Kidney epithelial cell (primary cell): Measurements from ENCODE around the gene FLCN. TPM values are rescaled to one million over a fixed set of nuclear protein-coding genes. Genes with fewer than 3 reads are reported as not detected.
A peak's percentile ranks its signal among the peaks of the same experiment; 100 is the strongest.
"Not testable (repeated sequence)": the region's sequence is repeated elsewhere in the genome, so short reads cannot be mapped to it uniquely, and the experiment has no call there.

ENCODE experiments used
- DNase-seq: peaks from one replicate; pipeline ENCODE4 v3.0.0-alpha.2; 2010; ENCODE audit warnings: low read depth
- H3K27me3 ChIP-seq: 2 replicates; pipeline ENCODE4 v1.6.0; 2011; ENCODE audit warnings: low read length; ENCODE audit not compliant: control insufficient read depth, insufficient read depth
- H3K36me3 ChIP-seq: 2 replicates; pipeline ENCODE4 v1.5.1; 2011; ENCODE audit warnings: low read length; ENCODE audit not compliant: control insufficient read depth, insufficient read depth
- H3K4me3 ChIP-seq: 2 replicates; pipeline ENCODE4 v1.5.1; 2011; ENCODE audit warnings: low read depth, mild to moderate bottlenecking, control low read depth, low read length
- total RNA-seq: library from RNA; depleted of rRNA; stranded (reverse); fragments of >200 nt; gene quantifications from 2 replicates; pipeline ENCODE4 v1.2.3, GENCODE V29; 2015
- TF ChIP-seq, protein P1 (sequence below): IDR thresholded peaks from 2 replicates; pipeline ENCODE4 v1.5.1; 2011; ENCODE audit warnings: mild to moderate bottlenecking, moderate library complexity, low read length, control low read depth, inconsistent platforms; ENCODE audit not compliant: insufficient read depth, poor library complexity, severe bottlenecking

Gene FLCN
- total RNA-seq, 1 donor from 2014 or later: 61.0 TPM

DNA sequence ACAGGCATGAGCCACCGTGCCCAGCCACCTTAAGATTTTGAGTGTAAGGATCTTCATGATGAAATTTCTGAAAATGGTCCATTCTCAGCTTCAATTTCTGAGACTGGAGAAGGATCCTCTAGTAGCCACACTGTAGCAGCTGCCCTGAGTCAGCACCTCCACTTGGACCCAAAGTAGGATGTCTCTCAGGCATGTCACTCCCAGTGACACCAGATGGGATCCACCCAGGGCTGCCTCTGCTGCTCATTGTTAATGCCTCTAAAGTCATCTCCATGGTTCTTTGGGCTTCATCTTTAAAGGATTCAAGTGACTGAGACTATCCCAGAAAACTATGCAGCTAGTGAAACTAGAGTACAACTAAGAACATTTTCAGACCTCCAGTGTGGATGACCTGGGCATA lies 38.7 kb downstream of the FLCN start:
- no peak for DNase-seq
- no peak overlapping the region for H3K4me3 ChIP-seq
- no peaks in the 10 kb centered on the region for H3K36me3 ChIP-seq
- no peaks in the 10 kb centered on the region for H3K27me3 ChIP-seq
- TF ChIP-seq, protein P1, sequence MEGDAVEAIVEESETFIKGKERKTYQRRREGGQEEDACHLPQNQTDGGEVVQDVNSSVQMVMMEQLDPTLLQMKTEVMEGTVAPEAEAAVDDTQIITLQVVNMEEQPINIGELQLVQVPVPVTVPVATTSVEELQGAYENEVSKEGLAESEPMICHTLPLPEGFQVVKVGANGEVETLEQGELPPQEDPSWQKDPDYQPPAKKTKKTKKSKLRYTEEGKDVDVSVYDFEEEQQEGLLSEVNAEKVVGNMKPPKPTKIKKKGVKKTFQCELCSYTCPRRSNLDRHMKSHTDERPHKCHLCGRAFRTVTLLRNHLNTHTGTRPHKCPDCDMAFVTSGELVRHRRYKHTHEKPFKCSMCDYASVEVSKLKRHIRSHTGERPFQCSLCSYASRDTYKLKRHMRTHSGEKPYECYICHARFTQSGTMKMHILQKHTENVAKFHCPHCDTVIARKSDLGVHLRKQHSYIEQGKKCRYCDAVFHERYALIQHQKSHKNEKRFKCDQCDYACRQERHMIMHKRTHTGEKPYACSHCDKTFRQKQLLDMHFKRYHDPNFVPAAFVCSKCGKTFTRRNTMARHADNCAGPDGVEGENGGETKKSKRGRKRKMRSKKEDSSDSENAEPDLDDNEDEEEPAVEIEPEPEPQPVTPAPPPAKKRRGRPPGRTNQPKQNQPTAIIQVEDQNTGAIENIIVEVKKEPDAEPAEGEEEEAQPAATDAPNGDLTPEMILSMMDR: no peak

DNA sequence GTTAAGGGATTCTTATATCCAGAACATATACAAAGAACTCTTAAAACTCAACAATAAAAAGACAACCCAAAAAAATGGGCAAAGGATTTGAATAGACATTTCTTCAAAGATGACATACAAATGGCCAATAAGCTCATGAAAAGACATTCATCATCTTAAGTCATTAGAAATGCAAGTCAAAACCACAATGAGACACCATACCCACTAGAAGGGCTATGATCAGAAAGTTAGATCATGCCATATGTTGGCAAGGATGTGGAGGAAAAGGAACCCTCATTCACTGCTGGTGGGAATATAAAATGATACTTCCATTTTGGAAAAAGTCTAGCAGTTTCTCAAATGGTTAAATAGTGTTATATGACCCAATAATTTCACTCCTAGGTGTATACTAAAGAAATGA lies 40.2 kb downstream of the FLCN start:
- H3K27me3 ChIP-seq: no peaks in the 10 kb centered on the region
- DNase-seq: no peak
- H3K36me3 ChIP-seq: no peaks in the 10 kb centered on the region
- no peak overlapping the region for H3K4me3 ChIP-seq
- TF ChIP-seq, protein P1: no peak

DNA sequence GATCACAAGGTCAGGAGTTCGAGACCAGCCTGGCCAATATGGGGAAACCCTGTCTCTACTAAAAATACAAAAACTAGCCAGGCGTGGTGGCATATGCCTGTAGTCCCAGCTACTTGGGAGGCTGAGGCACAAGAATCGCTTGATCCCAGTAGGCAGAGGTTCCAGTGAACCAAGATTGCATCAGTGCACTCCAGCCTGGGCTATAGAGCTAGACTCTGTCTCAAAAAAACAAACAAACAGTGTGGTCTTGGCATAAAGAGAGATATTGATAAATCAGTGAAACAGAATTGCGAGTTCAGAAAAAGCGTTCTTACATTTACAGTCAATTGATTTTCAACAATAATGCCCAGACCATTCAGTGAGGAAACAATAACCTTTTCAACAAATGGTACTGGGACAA lies 41.5 kb downstream of the FLCN start:
- DNase-seq, H3K4me3 ChIP-seq, H3K27me3 ChIP-seq, H3K36me3 ChIP-seq: not testable (repeated sequence)

DNA sequence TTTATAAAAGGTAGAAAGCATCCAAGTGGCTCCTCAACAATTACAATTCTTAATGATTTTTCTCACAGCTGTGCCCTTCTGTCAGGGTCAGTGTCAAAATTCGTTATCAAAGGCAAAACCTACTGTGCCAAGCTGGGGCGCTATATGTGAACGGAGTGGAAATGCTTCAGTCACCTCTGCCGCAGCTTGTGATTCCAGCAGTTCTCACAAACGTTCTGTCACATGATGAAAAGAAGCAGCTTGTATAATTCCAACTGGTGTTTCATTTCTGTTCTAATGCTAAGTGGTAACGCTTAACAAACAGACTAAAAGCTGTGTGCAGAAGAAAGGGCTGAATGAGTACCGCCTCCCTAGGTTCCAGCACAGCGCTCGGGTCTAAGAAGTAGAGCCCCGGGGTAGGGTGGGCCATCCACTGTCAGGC lies 45.0 kb downstream of the FLCN start:
- H3K36me3 ChIP-seq: no peaks in the 10 kb centered on the region
- DNase-seq: no peak
- TF ChIP-seq, protein P1: no peak
- H3K27me3 ChIP-seq: no peaks in the 10 kb centered on the region
- H3K4me3 ChIP-seq: no peak overlapping the region

DNA sequence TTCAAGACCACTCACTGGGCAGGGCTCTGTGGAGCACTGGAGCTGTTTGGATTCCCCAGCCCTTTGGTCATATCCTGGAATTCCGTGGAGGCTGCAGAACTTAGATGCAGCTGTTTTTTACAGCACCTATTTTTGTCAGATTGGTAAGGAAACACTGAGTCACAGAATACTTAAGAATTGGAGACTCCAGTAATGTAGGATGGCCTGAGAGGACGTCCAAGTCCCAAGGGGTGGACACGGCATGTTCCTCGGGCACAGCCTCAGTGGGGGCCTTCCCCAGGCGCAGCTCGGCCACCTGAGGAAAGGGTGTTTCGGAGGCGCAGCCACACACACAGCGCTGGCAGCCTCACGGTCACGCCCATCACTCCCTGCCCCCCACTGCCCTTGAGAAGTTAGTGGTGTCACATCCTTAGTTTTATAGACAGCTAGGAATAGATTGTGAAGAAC lies 45.6 kb downstream of the FLCN start:
- TF ChIP-seq, protein P1: no peak
- Histone ChIP-seq H3K36me3 (no peaks in the 10 kb centered on the region), H3K4me3 (no peak overlapping the region), H3K27me3 (no peaks in the 10 kb centered on the region)
- DNase-seq: peak; percentile 48

DNA sequence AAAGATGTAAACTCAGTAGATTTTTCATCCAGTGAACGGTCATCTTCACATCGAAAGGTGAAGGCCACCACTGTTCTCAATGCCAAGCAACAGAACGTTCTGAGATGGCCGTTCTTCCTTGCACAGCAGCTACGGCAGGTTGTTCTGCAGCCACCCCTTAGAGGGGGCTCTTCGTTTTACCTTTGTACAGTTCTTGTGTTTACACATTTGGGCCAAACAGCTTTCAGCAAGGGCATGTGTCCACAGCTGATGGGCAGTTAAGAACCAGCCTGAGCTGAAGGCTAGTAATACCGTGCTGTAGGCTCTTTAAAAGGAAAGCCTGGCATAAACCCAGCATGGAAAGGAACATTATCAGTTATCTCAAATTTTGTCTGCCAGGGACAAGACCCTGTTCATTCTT lies 46.8 kb downstream of the FLCN start:
- DNase-seq: no peak
- no peaks in the 10 kb centered on the region for H3K27me3 ChIP-seq
- H3K4me3 ChIP-seq: no peak overlapping the region
- no peaks in the 10 kb centered on the region for H3K36me3 ChIP-seq
- TF ChIP-seq, protein P1: no peak

DNA sequence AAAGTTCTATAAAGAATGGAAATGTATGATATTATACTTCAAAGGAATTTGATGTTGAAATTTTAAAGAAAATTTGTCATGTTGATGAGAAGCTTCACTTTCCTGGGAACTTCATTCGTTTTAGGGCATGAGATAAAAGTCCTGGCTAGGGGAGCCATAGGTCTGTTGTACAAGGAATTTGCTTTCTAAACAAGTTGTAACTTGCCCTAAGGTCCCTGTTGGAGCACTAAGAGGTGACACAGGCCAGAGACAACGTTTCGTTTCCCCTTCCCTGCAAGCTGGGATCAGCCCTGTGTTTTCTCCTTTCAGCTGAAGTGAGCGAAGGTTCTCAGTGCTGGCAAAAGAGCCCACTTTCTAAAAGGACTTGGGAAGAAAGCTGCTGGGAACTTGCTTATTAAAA lies 47.4 kb downstream of the FLCN start:
- H3K36me3 ChIP-seq: no peaks in the 10 kb centered on the region
- no peak for DNase-seq

More for the DNA sequence above, 47.4 kb downstream of the FLCN start:
- no peak overlapping the region for H3K4me3 ChIP-seq
- no peaks in the 10 kb centered on the region for H3K27me3 ChIP-seq
- TF ChIP-seq, protein P1: no peak
